Measurements from ENCODE around the gene NIT2.
"Not testable (repeated sequence)": the region's sequence is repeated elsewhere in the genome, so short reads cannot be mapped to it uniquely, and the experiment has no call there.

NIT2 gene

GRCh38 chr3:100325827-100326226, 8.7 kb upstream of the NIT2 start:
- Histone ChIP-seq H3K9me3 (ENCODE audit: low read length) (no peaks in the 10 kb centered on the region), H3K4me1 (ENCODE audit: insufficient read depth, low read length) (no peaks in the 10 kb centered on the region), H3K4me3 (ENCODE audit: low read length) (no peak overlapping the region), H3K36me3 (ENCODE audit: insufficient read depth, low read length) (peaks cover 12% of the 10 kb centered on the region), H2AFZ (ENCODE audit: low read depth, low read length) (no peak overlapping the region), H3K27me3 (ENCODE audit: insufficient read depth, low read length) (no peaks in the 10 kb centered on the region)

DNA sequence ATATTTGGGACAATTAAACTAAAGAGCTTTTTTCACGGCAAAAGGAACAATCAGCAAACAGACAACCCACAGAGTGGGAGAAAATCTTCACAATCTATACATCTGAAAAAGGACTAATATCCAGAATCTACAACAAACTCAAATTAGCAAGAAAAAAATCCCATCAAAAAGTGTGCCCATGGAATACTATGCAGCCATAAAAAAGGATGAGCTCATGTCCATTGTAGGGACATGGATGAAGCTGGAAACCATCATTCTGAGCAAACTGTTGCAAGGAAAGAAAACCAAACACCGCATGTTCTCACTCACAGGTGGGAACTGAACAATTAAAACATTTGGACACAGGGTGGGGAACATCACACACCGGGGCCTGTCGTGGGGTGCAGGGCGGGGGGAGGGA, 7.2 kb upstream of the NIT2 start:
- not testable (repeated sequence) for H3K4me1 ChIP-seq (ENCODE audit: insufficient read depth, low read length); H2AFZ ChIP-seq (ENCODE audit: low read depth, low read length); H3K4me3 ChIP-seq (ENCODE audit: low read length); H3K9me3 ChIP-seq (ENCODE audit: low read length); H3K27me3 ChIP-seq (ENCODE audit: insufficient read depth, low read length); H3K36me3 ChIP-seq (ENCODE audit: insufficient read depth, low read length)

GRCh38 chr3:100329800-100330489, 4.6 kb upstream of the NIT2 start:
- Histone ChIP-seq H3K4me1 (ENCODE audit: insufficient read depth, low read length) (peaks cover 5% of the 10 kb centered on the region), H3K4me3 (ENCODE audit: low read length) (no peak overlapping the region)

GRCh38 chr3:100330651-100331050, 3.9 kb upstream of the NIT2 start:
- peaks cover 5% of the 10 kb centered on the region for H3K4me1 ChIP-seq (ENCODE audit: insufficient read depth, low read length)
- H3K9me3 ChIP-seq (ENCODE audit: low read length) = no peaks in the 10 kb centered on the region
- H3K27me3 ChIP-seq (ENCODE audit: insufficient read depth, low read length) = no peaks in the 10 kb centered on the region
- H2AFZ ChIP-seq (ENCODE audit: low read depth, low read length) = no peak overlapping the region
- no peaks in the 10 kb centered on the region for H3K36me3 ChIP-seq (ENCODE audit: insufficient read depth, low read length)
- H3K4me3 ChIP-seq (ENCODE audit: low read length) = no peak overlapping the region

More at GRCh38 chr3:100329800-100330489, 4.6 kb upstream of the NIT2 start:
- Histone ChIP-seq H3K9me3 (ENCODE audit: low read length) (no peaks in the 10 kb centered on the region), H3K36me3 (ENCODE audit: insufficient read depth, low read length) (peaks cover 3% of the 10 kb centered on the region), H2AFZ (ENCODE audit: low read depth, low read length) (no peak overlapping the region), H3K27me3 (ENCODE audit: insufficient read depth, low read length) (no peaks in the 10 kb centered on the region)

DNA sequence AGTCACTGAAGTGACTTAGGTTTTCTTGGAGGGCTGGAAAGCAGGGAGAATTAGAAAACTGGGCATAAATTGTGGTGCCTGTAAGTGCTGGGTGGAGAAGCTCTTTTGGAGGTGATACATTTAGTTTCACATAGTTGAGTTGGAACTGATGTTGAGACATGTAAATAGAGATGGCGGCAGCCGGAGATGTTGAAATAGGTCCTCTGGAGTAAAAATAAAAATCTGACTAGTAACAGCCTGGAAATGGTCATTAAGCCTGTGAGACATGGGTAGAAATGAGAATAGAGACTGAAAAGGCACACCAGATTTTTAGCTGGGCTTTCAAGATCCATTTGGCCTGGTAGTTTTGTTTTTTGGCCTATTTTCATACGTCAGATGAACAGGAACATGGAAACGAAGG, 2.9 kb upstream of the NIT2 start:
- Histone ChIP-seq H3K27me3 (ENCODE audit: insufficient read depth, low read length) (no peaks in the 10 kb centered on the region), H3K4me3 (ENCODE audit: low read length) (no peak overlapping the region), H3K36me3 (ENCODE audit: insufficient read depth, low read length) (no peaks in the 10 kb centered on the region), H3K9me3 (ENCODE audit: low read length) (no peaks in the 10 kb centered on the region), H3K4me1 (ENCODE audit: insufficient read depth, low read length) (peaks cover 5% of the 10 kb centered on the region), H2AFZ (ENCODE audit: low read depth, low read length) (no peak overlapping the region)

GRCh38 chr3:100333051-100333450, 1.5 kb upstream of the NIT2 start:
- H3K27me3 ChIP-seq (ENCODE audit: insufficient read depth, low read length) = no peaks in the 10 kb centered on the region
- no peak overlapping the region for H3K4me3 ChIP-seq (ENCODE audit: low read length)
- no peak overlapping the region for H2AFZ ChIP-seq (ENCODE audit: low read depth, low read length)
- H3K36me3 ChIP-seq (ENCODE audit: insufficient read depth, low read length) = no peaks in the 10 kb centered on the region
- H3K4me1 ChIP-seq (ENCODE audit: insufficient read depth, low read length) = peaks cover 5% of the 10 kb centered on the region
- H3K9me3 ChIP-seq (ENCODE audit: low read length) = no peaks in the 10 kb centered on the region

DNA sequence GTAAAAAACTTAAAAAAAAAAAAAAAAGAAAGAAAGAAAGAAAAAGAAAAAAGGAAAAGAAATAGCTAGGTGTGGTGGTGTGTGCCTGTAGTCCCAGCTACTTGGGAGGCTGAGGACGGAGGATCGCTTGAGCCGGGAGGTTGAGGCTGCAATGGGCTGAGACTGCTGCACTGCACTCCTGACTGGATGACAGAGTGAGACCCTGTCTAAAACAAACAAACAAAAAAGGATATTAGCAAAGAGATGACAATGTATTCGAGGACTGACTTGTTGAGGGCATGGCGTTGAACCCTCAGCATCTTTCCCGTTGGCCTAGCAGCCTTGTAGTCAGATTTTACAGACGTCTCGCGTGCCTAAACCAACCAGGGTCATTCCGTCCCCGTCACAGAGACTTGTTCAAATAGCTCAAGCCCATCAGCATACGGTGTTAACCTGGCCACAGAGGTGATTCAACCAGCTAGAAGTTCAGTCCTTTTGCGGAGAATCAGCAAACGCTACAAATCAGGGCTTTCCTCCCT, 528 bp upstream of the NIT2 start:
- H3K27me3 ChIP-seq (ENCODE audit: insufficient read depth, low read length) = no peaks in the 10 kb centered on the region
- H3K36me3 ChIP-seq (ENCODE audit: insufficient read depth, low read length) = peaks cover under 1% of the 10 kb centered on the region
- H3K9me3 ChIP-seq (ENCODE audit: low read length) = no peaks in the 10 kb centered on the region
- peak overlapping the region; percentile 92 for H2AFZ ChIP-seq (ENCODE audit: low read depth, low read length)
- peaks cover 5% of the 10 kb centered on the region for H3K4me1 ChIP-seq (ENCODE audit: insufficient read depth, low read length)
- peak overlapping the region; percentile 65 for H3K4me3 ChIP-seq (ENCODE audit: low read length)

DNA sequence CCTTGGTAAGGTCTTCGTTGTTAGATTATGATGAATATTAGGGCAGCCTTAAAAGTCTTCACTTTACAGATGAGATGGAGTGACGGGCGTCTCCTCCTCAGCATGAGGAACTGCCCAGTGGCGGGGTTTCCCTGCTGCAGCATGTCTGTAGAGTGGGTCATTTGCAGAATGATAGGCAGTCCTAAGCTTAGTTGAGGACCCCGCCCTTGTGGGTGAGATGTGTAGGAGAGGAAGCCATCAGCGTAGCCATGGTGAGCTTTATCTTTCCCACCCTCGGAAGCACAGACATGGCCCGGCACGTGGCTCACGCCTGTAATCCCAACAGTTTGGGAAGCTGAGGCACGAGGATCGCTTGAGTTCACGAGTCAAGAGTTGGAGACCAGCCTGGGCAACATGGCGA, 877 bp downstream of the NIT2 start:
- H3K27me3 ChIP-seq (ENCODE audit: insufficient read depth, low read length) = no peaks in the 10 kb centered on the region
- H3K9me3 ChIP-seq (ENCODE audit: low read length) = no peaks in the 10 kb centered on the region
- H3K4me1 ChIP-seq (ENCODE audit: insufficient read depth, low read length) = peaks cover 5% of the 10 kb centered on the region
- H3K4me3 ChIP-seq (ENCODE audit: low read length) = peak overlapping the region; percentile 65
- H3K36me3 ChIP-seq (ENCODE audit: insufficient read depth, low read length) = peaks cover 10% of the 10 kb centered on the region
- peak overlapping the region; percentile 92 for H2AFZ ChIP-seq (ENCODE audit: low read depth, low read length)

DNA sequence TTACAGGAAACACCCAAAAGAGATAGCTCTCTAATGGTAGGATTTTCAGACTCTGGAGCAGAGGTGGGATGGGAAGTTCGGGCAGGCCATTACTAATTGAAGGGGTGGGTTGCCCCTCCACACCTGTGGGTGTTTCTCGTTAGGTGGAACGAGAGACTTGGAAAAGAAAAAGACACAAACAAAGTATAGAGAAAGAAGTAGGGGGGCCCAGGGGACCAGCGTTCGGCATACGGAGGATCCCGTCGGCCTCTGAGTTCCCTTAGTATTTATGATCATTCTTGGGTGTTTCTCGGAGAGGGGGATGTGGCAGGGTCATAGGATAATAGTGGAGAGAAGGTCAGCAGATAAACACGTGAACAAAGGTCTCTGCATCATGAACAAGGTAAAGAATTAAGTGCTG, 1.7 kb downstream of the NIT2 start:
- H3K4me1 ChIP-seq (ENCODE audit: insufficient read depth, low read length); H3K4me3 ChIP-seq (ENCODE audit: low read length); H2AFZ ChIP-seq (ENCODE audit: low read depth, low read length); H3K9me3 ChIP-seq (ENCODE audit: low read length); H3K27me3 ChIP-seq (ENCODE audit: insufficient read depth, low read length): not testable (repeated sequence)
- H3K36me3 ChIP-seq (ENCODE audit: insufficient read depth, low read length) = peaks cover 12% of the 10 kb centered on the region

GRCh38 chr3:100338911-100339310, 4.4 kb downstream of the NIT2 start:
- Histone ChIP-seq H3K36me3 (ENCODE audit: insufficient read depth, low read length) (peaks cover 19% of the 10 kb centered on the region), H3K4me1 (ENCODE audit: insufficient read depth, low read length) (peaks cover 5% of the 10 kb centered on the region), H3K9me3 (ENCODE audit: low read length) (no peaks in the 10 kb centered on the region), H3K27me3 (ENCODE audit: insufficient read depth, low read length) (no peaks in the 10 kb centered on the region), H3K4me3 (ENCODE audit: low read length) (no peak overlapping the region), H2AFZ (ENCODE audit: low read depth, low read length) (no peak overlapping the region)

DNA sequence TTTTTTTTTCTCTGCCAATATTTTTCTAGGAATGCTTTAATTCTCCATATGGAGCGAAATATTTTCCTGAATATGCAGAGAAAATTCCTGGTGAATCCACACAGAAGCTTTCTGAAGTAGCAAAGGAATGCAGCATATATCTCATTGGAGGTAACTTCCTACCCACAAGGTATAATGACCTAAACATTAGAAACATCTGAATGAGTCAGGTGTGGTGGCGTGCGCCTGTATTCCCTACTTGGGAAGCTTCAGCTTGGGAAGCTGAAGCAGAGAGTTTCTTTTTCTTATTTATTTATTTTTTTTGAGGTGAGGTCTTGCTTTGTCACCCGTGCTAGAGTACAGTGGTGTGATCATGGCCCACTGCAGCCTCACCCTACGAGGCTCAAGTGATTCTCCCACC, 5.2 kb downstream of the NIT2 start:
- H3K36me3 ChIP-seq (ENCODE audit: insufficient read depth, low read length) = peaks cover 23% of the 10 kb centered on the region

GRCh38 chr3:100340527-100340926, 6.0 kb downstream of the NIT2 start:
- no peaks in the 10 kb centered on the region for H3K27me3 ChIP-seq (ENCODE audit: insufficient read depth, low read length)
- H3K4me3 ChIP-seq (ENCODE audit: low read length) = no peak overlapping the region
- H3K9me3 ChIP-seq (ENCODE audit: low read length) = no peaks in the 10 kb centered on the region
- H3K36me3 ChIP-seq (ENCODE audit: insufficient read depth, low read length) = peaks cover 25% of the 10 kb centered on the region
- H3K4me1 ChIP-seq (ENCODE audit: insufficient read depth, low read length) = no peaks in the 10 kb centered on the region
- no peak overlapping the region for H2AFZ ChIP-seq (ENCODE audit: low read depth, low read length)

More for the DNA sequence above, 5.2 kb downstream of the NIT2 start:
- Histone ChIP-seq H3K9me3 (ENCODE audit: low read length) (no peaks in the 10 kb centered on the region), H2AFZ (ENCODE audit: low read depth, low read length) (no peak overlapping the region), H3K27me3 (ENCODE audit: insufficient read depth, low read length) (no peaks in the 10 kb centered on the region), H3K4me1 (ENCODE audit: insufficient read depth, low read length) (no peaks in the 10 kb centered on the region), H3K4me3 (ENCODE audit: low read length) (no peak overlapping the region)

- Histone ChIP-seq H3K4me1 (ENCODE audit: insufficient read depth, low read length) (no peaks in the 10 kb centered on the region), H2AFZ (ENCODE audit: low read depth, low read length) (no peak overlapping the region), H3K4me3 (ENCODE audit: low read length) (no peak overlapping the region), H3K36me3 (ENCODE audit: insufficient read depth, low read length) (peaks cover 42% of the 10 kb centered on the region), H3K9me3 (ENCODE audit: low read length) (peaks cover 4% of the 10 kb centered on the region), H3K27me3 (ENCODE audit: insufficient read depth, low read length) (no peaks in the 10 kb centered on the region)
These were observed 14.2 kb downstream of the NIT2 start for GRCh38 chr3:100348727-100349126.

DNA sequence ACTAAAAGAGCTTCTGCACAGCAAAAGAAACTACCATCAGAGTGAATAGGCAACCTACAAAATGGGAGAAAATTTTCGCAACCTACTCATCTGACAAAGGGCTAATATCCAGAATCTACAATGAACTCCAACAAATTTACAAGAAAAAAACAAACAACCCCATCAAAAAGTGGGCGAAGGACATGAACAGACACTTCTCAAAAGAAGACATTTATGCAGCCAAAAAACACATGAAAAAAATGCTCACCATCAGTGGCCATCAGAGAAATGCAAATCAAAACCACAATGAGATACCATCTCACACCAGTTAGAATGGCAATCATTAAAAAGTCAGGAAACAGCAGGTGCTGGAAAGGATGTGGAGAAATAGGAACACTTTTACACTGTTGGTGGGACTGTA, 17.2 kb downstream of the NIT2 start:
- H2AFZ ChIP-seq (ENCODE audit: low read depth, low read length); H3K9me3 ChIP-seq (ENCODE audit: low read length); H3K4me1 ChIP-seq (ENCODE audit: insufficient read depth, low read length); H3K4me3 ChIP-seq (ENCODE audit: low read length); H3K27me3 ChIP-seq (ENCODE audit: insufficient read depth, low read length): not testable (repeated sequence)
- peaks cover 48% of the 10 kb centered on the region for H3K36me3 ChIP-seq (ENCODE audit: insufficient read depth, low read length)
